HCT116 (cell line): ENCODE data around the gene CD74. TPM values are rescaled to one million over a fixed set of nuclear protein-coding genes. Genes with fewer than 3 reads are reported as not detected.

Experiments
- ATAC-seq: fragments of 200-7000 bp; cut with Tn5 transposase; 2 replicates; pipeline ENCODE4 v1.9.1; 2020; ENCODE audit warnings: mild to moderate bottlenecking, moderate library complexity
- BruUV-seq: library from RNA; stranded (reverse); fragments of 400-500 nt; replicated peaks from 2 replicates; lab custom pipeline; 2021; lab: Mats Ljungman, UMichigan
- CTCF ChIA-PET: fragments of 300-600 bp; sonication (Branson Sonifier 250); formaldehyde crosslinking; loops from one replicate; lab custom pipeline; 2021; ENCODE audit warnings: antibody characterized with exemption; lab: Charles Lee
- POLR2A ChIA-PET: fragments of 300-600, 350-600 bp; sonication (Branson Sonifier 250); formaldehyde crosslinking; loops from one replicate; lab custom pipeline; 2021; ENCODE audit warnings: antibody characterized with exemption; lab: Charles Lee
- RAD21 ChIA-PET, 2 experiments: fragments of 300-600 bp; sonication (Branson Sonifier 250); formaldehyde crosslinking; loops; one replicate each; lab custom pipeline; 2023; ENCODE audit warnings: low total read pairs in 2 of 2; ENCODE audit not compliant: uncharacterized antibody in 2 of 2, unreplicated experiment in 2 of 2, low non-redundant PET in 1 of 2; lab: Charles Lee
- DNase-seq: peaks from one replicate; pipeline ENCODE4 v3.0.0-alpha.2; 2010; ENCODE audit warnings: low read depth, low spot score
- H2AFZ ChIP-seq: fragments of 200-600 bp; shearing (Covaris generic), sonication (generic); 2 replicates; pipeline ENCODE4 v1.6.1; 2017; ENCODE audit warnings: low read depth, mixed run types, mixed read lengths, antibody characterized with exemption, low read length; ENCODE audit not compliant: poor library complexity, severe bottlenecking
- H3K27ac ChIP-seq: 2 replicates; pipeline ENCODE4 v1.5.1; 2012; ENCODE audit warnings: low read depth, low read length
- H3K27me3 ChIP-seq: fragments of 200-600 bp; sonication (generic); 2 replicates; pipeline ENCODE4 v1.6.1; 2016; ENCODE audit warnings: mixed run types, low read length, mixed read lengths; ENCODE audit not compliant: insufficient read depth
- H3K36me3 ChIP-seq, 2 experiments: fragments of 200-500 bp in 1 of 2; fragments of 200-600 bp in 1 of 2; sonication (Bioruptor generic) in 1 of 2; sonication (generic) in 1 of 2; 2 replicates each; pipeline versions ENCODE4 v1.5.1 to v1.6.1; 2014 to 2016; ENCODE audit warnings: low read length in 2 of 2, inconsistent platforms in 1 of 2, mixed read lengths in 1 of 2, mixed run types in 1 of 2; ENCODE audit not compliant: insufficient read depth in 2 of 2, control insufficient read depth in 1 of 2
- H3K4me1 ChIP-seq, 2 experiments: fragments of 200-600 bp in 1 of 2; sonication (generic) in 1 of 2; 2 replicates each; pipeline versions ENCODE4 v1.5.1 to v1.6.1; 2012 to 2017; ENCODE audit warnings: low read length in 2 of 2, inconsistent platforms in 1 of 2, mild to moderate bottlenecking in 1 of 2, mixed read lengths in 1 of 2, mixed run types in 1 of 2, moderate library complexity in 1 of 2; ENCODE audit not compliant: insufficient read depth in 2 of 2, control insufficient read depth in 1 of 2
- H3K4me2 ChIP-seq: fragments of 200-600 bp; sonication (generic); 2 replicates; pipeline ENCODE4 v1.6.1; 2017; ENCODE audit warnings: mixed run types, low read length, mixed read lengths
- H3K4me3 ChIP-seq, 2 experiments: fragments of 200-600 bp in 1 of 2; sonication (generic) in 1 of 2; replicated peaks in 1 of 2; 2 replicates each; pipeline ENCODE4 v1.5.1; 2011 to 2016; ENCODE audit warnings: low read length in 2 of 2, control low read depth in 1 of 2, low read depth in 1 of 2, mild to moderate bottlenecking in 1 of 2, mixed read lengths in 1 of 2, mixed run types in 1 of 2
- H3K79me2 ChIP-seq: fragments of 200-600 bp; sonication (generic); 2 replicates; pipeline ENCODE4 v1.6.1; 2017; ENCODE audit warnings: mild to moderate bottlenecking, mixed run types, low read length, moderate library complexity, mixed read lengths; ENCODE audit not compliant: insufficient read depth
- H3K9ac ChIP-seq: fragments of 200-600 bp; sonication (generic); 2 replicates; pipeline ENCODE4 v1.6.1; 2016; ENCODE audit warnings: low read length, mixed read lengths
- H3K9me2 ChIP-seq: fragments of 200-600 bp; sonication (generic), shearing (Covaris generic); 2 replicates; pipeline ENCODE4 v1.6.1; 2017; ENCODE audit warnings: mixed run types, mild to moderate bottlenecking, moderate library complexity; ENCODE audit not compliant: insufficient read depth
- H3K9me3 ChIP-seq, 2 experiments: fragments of 200-500 bp in 1 of 2; fragments of 200-600 bp in 1 of 2; sonication (Bioruptor generic) in 1 of 2; sonication (generic) in 1 of 2; 2 replicates each; pipeline ENCODE4 v1.6.1; 2014 to 2017; ENCODE audit warnings: low read length in 2 of 2, mixed read lengths in 2 of 2, inconsistent platforms in 1 of 2, low read depth in 1 of 2, mild to moderate bottlenecking in 1 of 2, mixed run types in 1 of 2, moderate library complexity in 1 of 2; ENCODE audit not compliant: control insufficient read depth in 1 of 2, insufficient read depth in 1 of 2
- H4K20me1 ChIP-seq: fragments of 200-600 bp; sonication (generic), shearing (Covaris generic); 2 replicates; pipeline ENCODE4 v1.6.1; 2017; ENCODE audit warnings: mixed run types, mild to moderate bottlenecking, moderate library complexity; ENCODE audit not compliant: insufficient read depth
- ATF3 ChIP-seq: IDR thresholded peaks from 2 replicates; pipeline ENCODE4 v1.6.1; 2012
- CEBPB ChIP-seq: IDR thresholded peaks from 2 replicates; pipeline ENCODE4 v1.6.1; 2012; ENCODE audit warnings: low read depth
- EGR1 ChIP-seq: IDR thresholded peaks from 2 replicates; pipeline ENCODE4 v1.6.1; 2012; ENCODE audit warnings: low read depth
- EZH2 ChIP-seq: fragments of 200-600 bp; sonication (generic); IDR thresholded peaks from 2 replicates; pipeline ENCODE4 v1.6.1; 2017; ENCODE audit warnings: antibody characterized with exemption, mixed run types
- FOSL1 ChIP-seq: IDR thresholded peaks from 2 replicates; pipeline ENCODE4 v1.6.1; 2012; ENCODE audit warnings: low read depth
- POLR2A ChIP-seq: IDR thresholded peaks from 2 replicates; pipeline ENCODE4 v1.7.0; 2011; ENCODE audit warnings: borderline replicate concordance; ENCODE audit not compliant: insufficient read depth, insufficient read length; ENCODE audit errors: extremely low read depth
- REST ChIP-seq: IDR thresholded peaks from 2 replicates; pipeline ENCODE4 v1.6.1; 2012; ENCODE audit warnings: low read depth
- SIN3A ChIP-seq: IDR thresholded peaks from 2 replicates; pipeline ENCODE4 v1.6.1; 2012; ENCODE audit warnings: low read depth
- SP1 ChIP-seq: IDR thresholded peaks from 2 replicates; pipeline ENCODE4 v1.6.1; 2012; ENCODE audit warnings: low read depth
- SRF ChIP-seq: IDR thresholded peaks from 2 replicates; pipeline ENCODE4 v1.6.1; 2012; ENCODE audit warnings: low read depth
- TCF7L2 ChIP-seq: IDR thresholded peaks from 2 replicates; pipeline ENCODE4 v1.7.0; 2011; ENCODE audit warnings: borderline replicate concordance, inconsistent platforms; ENCODE audit not compliant: insufficient read depth, insufficient read length; ENCODE audit errors: extremely low read depth
- YY1 ChIP-seq: IDR thresholded peaks from 2 replicates; pipeline ENCODE4 v1.6.1; 2011; ENCODE audit warnings: low read length, low read depth, moderate library complexity, mild to moderate bottlenecking; ENCODE audit not compliant: insufficient replicate concordance; ENCODE audit errors: extremely low read depth
- ZBTB33 ChIP-seq: IDR thresholded peaks from 2 replicates; pipeline ENCODE4 v1.6.1; 2011; ENCODE audit warnings: mild to moderate bottlenecking, low read length, moderate library complexity; ENCODE audit not compliant: insufficient replicate concordance; ENCODE audit errors: extremely low read depth
- ZFX ChIP-seq: fragments of 450-650 bp; IDR thresholded peaks from 2 replicates; pipeline ENCODE4 v1.6.1; 2017
- ZNF274 ChIP-seq: fragments of 200-500 bp; sonication (Bioruptor generic); IDR thresholded peaks from 2 replicates; pipeline ENCODE4 v1.6.1; 2014; ENCODE audit warnings: mild to moderate bottlenecking, low read depth, low read length, inconsistent platforms
- intact Hi-C: fragments of 100-400 bp; cut with micrococcal nuclease; formaldehyde crosslinking; loops from 2 replicates; pipeline ENCODE4 v1.10.0; 2022
- total RNA-seq: library from RNA; stranded (reverse); gene quantifications from one replicate; pipeline ENCODE4 v1.2.1, GENCODE V29; 2021; ENCODE audit not compliant: unreplicated experiment

The CD74 gene
- total RNA-seq, 1 experiment from 2014 or later: 8.9 TPM

GRCh38 chr5:150384701-150385100 is 28.0 kb downstream of the CD74 start:
- Histone ChIP-seq H3K9me2 (no peaks in the 10 kb centered on the region), H3K79me2 (peaks cover 10% of the 10 kb centered on the region; the same call in 1 of the 2 replicates), H3K36me3 (peaks cover 46 to 80% of the 10 kb centered on the region in 2 experiments), H3K4me1 (no peaks in the 10 kb centered on the region), H3K9me3 (no peaks in the 10 kb centered on the region), H2AFZ (no peak overlapping the region), H3K27ac (no peak overlapping the region), H3K27me3 (no peaks in the 10 kb centered on the region), H3K9ac (no peak overlapping the region), H4K20me1 (no peaks in the 10 kb centered on the region), H3K4me3 (no peak overlapping the region), H3K4me2 (no peak overlapping the region)
- BruUV-seq: no TSS peak
- ATAC-seq (no peak), DNase-seq (no peak)
- TF ChIP-seq EGR1: no peak
- no peak for TF ChIP-seq REST
- TF ChIP-seq SIN3A: no peak
- TF ChIP-seq FOSL1: no peak
- TF ChIP-seq SRF: no peak
- POLR2A ChIA-PET: no interaction called here
- RAD21 ChIA-PET: no interaction called here
- CTCF ChIA-PET: no interaction called here
- intact Hi-C loops: no loop called here

- Histone ChIP-seq H3K36me3 (peaks cover 61 to 87% of the 10 kb centered on the region in 2 experiments; a peak in 3 of 4 replicates), H2AFZ (no peak overlapping the region), H3K9me2 (no peaks in the 10 kb centered on the region), H4K20me1 (0 out of 2 replicates have a peak, but pooled peaks cover 3% of the 10 kb centered on the region), H3K9me3 (no peaks in the 10 kb centered on the region), H3K79me2 (no peaks in the 10 kb centered on the region), H3K27me3 (no peaks in the 10 kb centered on the region), H3K4me2 (no peak overlapping the region), H3K9ac (no peak overlapping the region), H3K4me3 (no peak overlapping the region), H3K4me1 (no peaks in the 10 kb centered on the region), H3K27ac (no peak overlapping the region)
- ChIA-PET POLR2A (no interaction called here), CTCF (no interaction called here), RAD21 (no interaction called here)
- no peak for ATAC-seq
- no peak for DNase-seq
- intact Hi-C loops: no loop called here
- TSS peak; percentile 16 for BruUV-seq
- TF ChIP-seq POLR2A: no peak
- TF ChIP-seq ZFX: no peak
- TF ChIP-seq CEBPB: no peak
- no peak for TF ChIP-seq TCF7L2
- TF ChIP-seq ZNF274: no peak
- no peak for TF ChIP-seq ATF3
- no peak for TF ChIP-seq EGR1
- TF ChIP-seq ZBTB33: no peak
- TF ChIP-seq YY1: no peak
- no peak for TF ChIP-seq SIN3A
- TF ChIP-seq SP1: no peak
- TF ChIP-seq EZH2: no peak
These were observed 34.6 kb downstream of the CD74 start for GRCh38 chr5:150377964-150378694.
